Vagina (tissue), 2 donors: ENCODE measurements around the gene LRMDA.

Experiments used
- CTCF ChIP-seq, 3 experiments: fragments of 450-650 bp in 2 of 3; fragments of 200-600 bp in 1 of 3; sonication (generic) in 1 of 3; IDR thresholded peaks; one replicate each; pipeline ENCODE4 v1.5.1; 2017 to 2019; ENCODE audit warnings: antibody characterized with exemption in 3 of 3, mild to moderate bottlenecking in 2 of 3, moderate library complexity in 2 of 3
- POLR2A ChIP-seq, 2 donors: fragments of 450-650 bp; IDR thresholded peaks; one replicate each; pipeline ENCODE4 v1.6.1; 2017; ENCODE audit warnings: antibody characterized with exemption in 2 of 2, mild to moderate bottlenecking in 2 of 2, moderate library complexity in 2 of 2

- TF ChIP-seq CTCF (IDR thresholded peaks at IDR 0.05): no peak
- TF ChIP-seq POLR2A (IDR thresholded peaks at IDR 0.05): no peak
These were observed 957.0 kb downstream of the LRMDA start for GRCh38 chr10:76388321-76389023.
